ENCODE results near the gene KIF26B. TPM values are rescaled to one million over a fixed set of nuclear protein-coding genes. Genes with fewer than 3 reads are reported as not detected.

Gene KIF26B
- total and polyA plus RNA-seq, 2 experiments from 2014 or later = 0.03 to 0.76 TPM

DNA sequence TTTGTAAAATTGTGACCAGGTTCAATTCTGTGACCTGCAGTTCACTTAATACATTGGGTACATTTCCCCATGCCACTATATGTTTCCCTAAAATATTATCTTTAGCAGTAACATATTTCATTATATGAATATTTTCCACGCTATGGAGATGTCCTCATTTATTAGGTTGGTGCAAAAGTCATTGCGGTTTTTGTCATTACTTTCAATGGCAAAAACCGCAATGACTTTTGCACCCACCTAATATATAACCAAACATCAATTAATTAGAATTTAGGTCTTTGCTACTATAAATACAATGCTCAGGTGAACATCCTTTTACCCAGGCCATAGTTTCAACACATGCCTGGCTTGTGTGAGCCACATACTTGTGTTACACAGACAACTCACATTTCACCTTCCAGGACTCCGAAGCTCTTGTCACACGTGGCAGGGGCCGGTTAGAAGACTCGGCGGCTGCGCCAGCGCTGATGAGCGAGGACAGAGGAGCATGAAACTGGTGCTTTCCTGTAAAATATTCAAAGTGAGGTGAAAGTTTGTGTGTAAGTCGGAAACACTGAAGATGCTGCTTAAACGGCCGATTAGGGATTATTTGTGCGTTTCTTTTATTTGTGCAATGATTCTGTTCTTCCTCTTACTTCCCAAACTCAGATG lies 215.5 kb downstream of the KIF26B start:
- ATAC-seq = no peak
- H3K79me2 ChIP-seq (replicated peaks; ENCODE audit: insufficient read depth) = no peaks in the 10 kb centered on the region
- no peak for TF ChIP-seq JUNB (IDR thresholded peaks at IDR 0.05; ENCODE audit: unreplicated experiment)
- TF ChIP-seq NANOG (IDR thresholded peaks at IDR 0.05; ENCODE audit: borderline replicate concordance) = no peak
- TF ChIP-seq ZNF331 (CRISPR knock-in tag; IDR thresholded peaks at IDR 0.05; ENCODE audit: low read depth) = no peak
- no peak for TF ChIP-seq STAT1 (IDR thresholded peaks at IDR 0.05; ENCODE audit: unreplicated experiment)
- no peak for TF ChIP-seq EZH2 (IDR thresholded peaks at IDR 0.05; ENCODE audit: low read depth, unreplicated experiment)
- TF ChIP-seq ZNF114 (CRISPR knock-in tag; IDR thresholded peaks at IDR 0.05) = no peak
- TF ChIP-seq EZH2phosphoT487 (IDR thresholded peaks at IDR 0.05; ENCODE audit: unreplicated experiment) = no peak
- no peak for TF ChIP-seq CREB1 (CRISPR knock-in tag; IDR thresholded peaks at IDR 0.05; ENCODE audit: low read depth)
- TF ChIP-seq, protein P1, sequence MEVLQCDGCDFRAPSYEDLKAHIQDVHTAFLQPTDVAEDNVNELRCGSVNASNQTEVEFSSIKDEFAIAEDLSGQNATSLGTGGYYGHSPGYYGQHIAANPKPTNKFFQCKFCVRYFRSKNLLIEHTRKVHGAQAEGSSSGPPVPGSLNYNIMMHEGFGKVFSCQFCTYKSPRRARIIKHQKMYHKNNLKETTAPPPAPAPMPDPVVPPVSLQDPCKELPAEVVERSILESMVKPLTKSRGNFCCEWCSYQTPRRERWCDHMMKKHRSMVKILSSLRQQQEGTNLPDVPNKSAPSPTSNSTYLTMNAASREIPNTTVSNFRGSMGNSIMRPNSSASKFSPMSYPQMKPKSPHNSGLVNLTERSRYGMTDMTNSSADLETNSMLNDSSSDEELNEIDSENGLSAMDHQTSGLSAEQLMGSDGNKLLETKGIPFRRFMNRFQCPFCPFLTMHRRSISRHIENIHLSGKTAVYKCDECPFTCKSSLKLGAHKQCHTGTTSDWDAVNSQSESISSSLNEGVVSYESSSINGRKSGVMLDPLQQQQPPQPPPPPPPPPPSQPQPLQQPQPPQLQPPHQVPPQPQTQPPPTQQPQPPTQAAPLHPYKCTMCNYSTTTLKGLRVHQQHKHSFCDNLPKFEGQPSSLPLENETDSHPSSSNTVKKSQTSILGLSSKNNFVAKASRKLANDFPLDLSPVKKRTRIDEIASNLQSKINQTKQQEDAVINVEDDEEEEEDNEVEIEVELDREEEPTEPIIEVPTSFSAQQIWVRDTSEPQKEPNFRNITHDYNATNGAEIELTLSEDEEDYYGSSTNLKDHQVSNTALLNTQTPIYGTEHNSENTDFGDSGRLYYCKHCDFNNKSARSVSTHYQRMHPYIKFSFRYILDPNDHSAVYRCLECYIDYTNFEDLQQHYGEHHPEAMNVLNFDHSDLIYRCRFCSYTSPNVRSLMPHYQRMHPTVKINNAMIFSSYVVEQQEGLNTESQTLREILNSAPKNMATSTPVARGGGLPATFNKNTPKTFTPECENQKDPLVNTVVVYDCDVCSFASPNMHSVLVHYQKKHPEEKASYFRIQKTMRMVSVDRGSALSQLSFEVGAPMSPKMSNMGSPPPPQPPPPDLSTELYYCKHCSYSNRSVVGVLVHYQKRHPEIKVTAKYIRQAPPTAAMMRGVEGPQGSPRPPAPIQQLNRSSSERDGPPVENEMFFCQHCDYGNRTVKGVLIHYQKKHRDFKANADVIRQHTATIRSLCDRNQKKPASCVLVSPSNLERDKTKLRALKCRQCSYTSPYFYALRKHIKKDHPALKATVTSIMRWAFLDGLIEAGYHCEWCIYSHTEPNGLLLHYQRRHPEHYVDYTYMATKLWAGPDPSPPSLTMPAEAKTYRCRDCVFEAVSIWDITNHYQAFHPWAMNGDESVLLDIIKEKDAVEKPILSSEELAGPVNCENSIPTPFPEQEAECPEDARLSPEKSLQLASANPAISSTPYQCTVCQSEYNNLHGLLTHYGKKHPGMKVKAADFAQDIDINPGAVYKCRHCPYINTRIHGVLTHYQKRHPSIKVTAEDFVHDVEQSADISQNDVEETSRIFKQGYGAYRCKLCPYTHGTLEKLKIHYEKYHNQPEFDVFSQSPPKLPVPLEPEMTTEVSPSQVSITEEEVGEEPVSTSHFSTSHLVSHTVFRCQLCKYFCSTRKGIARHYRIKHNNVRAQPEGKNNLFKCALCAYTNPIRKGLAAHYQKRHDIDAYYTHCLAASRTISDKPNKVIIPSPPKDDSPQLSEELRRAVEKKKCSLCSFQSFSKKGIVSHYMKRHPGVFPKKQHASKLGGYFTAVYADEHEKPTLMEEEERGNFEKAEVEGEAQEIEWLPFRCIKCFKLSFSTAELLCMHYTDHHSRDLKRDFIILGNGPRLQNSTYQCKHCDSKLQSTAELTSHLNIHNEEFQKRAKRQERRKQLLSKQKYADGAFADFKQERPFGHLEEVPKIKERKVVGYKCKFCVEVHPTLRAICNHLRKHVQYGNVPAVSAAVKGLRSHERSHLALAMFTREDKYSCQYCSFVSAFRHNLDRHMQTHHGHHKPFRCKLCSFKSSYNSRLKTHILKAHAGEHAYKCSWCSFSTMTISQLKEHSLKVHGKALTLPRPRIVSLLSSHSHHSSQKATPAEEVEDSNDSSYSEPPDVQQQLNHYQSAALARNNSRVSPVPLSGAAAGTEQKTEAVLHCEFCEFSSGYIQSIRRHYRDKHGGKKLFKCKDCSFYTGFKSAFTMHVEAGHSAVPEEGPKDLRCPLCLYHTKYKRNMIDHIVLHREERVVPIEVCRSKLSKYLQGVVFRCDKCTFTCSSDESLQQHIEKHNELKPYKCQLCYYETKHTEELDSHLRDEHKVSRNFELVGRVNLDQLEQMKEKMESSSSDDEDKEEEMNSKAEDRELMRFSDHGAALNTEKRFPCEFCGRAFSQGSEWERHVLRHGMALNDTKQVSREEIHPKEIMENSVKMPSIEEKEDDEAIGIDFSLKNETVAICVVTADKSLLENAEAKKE (CRISPR knock-in tag; IDR thresholded peaks at IDR 0.05) = no peak
- no peak for TF ChIP-seq POLR2AphosphoS5 (IDR thresholded peaks at IDR 0.05; ENCODE audit: low read depth)
- TF ChIP-seq, protein P2, sequence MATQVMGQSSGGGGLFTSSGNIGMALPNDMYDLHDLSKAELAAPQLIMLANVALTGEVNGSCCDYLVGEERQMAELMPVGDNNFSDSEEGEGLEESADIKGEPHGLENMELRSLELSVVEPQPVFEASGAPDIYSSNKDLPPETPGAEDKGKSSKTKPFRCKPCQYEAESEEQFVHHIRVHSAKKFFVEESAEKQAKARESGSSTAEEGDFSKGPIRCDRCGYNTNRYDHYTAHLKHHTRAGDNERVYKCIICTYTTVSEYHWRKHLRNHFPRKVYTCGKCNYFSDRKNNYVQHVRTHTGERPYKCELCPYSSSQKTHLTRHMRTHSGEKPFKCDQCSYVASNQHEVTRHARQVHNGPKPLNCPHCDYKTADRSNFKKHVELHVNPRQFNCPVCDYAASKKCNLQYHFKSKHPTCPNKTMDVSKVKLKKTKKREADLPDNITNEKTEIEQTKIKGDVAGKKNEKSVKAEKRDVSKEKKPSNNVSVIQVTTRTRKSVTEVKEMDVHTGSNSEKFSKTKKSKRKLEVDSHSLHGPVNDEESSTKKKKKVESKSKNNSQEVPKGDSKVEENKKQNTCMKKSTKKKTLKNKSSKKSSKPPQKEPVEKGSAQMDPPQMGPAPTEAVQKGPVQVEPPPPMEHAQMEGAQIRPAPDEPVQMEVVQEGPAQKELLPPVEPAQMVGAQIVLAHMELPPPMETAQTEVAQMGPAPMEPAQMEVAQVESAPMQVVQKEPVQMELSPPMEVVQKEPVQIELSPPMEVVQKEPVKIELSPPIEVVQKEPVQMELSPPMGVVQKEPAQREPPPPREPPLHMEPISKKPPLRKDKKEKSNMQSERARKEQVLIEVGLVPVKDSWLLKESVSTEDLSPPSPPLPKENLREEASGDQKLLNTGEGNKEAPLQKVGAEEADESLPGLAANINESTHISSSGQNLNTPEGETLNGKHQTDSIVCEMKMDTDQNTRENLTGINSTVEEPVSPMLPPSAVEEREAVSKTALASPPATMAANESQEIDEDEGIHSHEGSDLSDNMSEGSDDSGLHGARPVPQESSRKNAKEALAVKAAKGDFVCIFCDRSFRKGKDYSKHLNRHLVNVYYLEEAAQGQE (IDR thresholded peaks at IDR 0.05; ENCODE audit: unreplicated experiment) = no peak
- TF ChIP-seq, protein P3, sequence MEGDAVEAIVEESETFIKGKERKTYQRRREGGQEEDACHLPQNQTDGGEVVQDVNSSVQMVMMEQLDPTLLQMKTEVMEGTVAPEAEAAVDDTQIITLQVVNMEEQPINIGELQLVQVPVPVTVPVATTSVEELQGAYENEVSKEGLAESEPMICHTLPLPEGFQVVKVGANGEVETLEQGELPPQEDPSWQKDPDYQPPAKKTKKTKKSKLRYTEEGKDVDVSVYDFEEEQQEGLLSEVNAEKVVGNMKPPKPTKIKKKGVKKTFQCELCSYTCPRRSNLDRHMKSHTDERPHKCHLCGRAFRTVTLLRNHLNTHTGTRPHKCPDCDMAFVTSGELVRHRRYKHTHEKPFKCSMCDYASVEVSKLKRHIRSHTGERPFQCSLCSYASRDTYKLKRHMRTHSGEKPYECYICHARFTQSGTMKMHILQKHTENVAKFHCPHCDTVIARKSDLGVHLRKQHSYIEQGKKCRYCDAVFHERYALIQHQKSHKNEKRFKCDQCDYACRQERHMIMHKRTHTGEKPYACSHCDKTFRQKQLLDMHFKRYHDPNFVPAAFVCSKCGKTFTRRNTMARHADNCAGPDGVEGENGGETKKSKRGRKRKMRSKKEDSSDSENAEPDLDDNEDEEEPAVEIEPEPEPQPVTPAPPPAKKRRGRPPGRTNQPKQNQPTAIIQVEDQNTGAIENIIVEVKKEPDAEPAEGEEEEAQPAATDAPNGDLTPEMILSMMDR (conservative IDR thresholded peaks at IDR 0.05; ENCODE audit: low read depth in 2 of 2) = no peak
- Mint-ChIP-seq H3K4me1 (no peaks in the 10 kb centered on the region), H3K36me3 (ENCODE audit: low read depth) (0 out of 3 replicates have a peak, but pooled peaks cover 7% of the 10 kb centered on the region), H3K9me3 (peaks cover 14% of the 10 kb centered on the region), H3K27me3 (ENCODE audit: insufficient read depth, low read depth, poor library complexity) (peaks cover 1% of the 10 kb centered on the region), H3K27ac (no peak overlapping the region), H3K4me3 (no peak overlapping the region)
- H3K9me2 ChIP-seq (ENCODE audit: insufficient read depth) = 0 out of 2 replicates have a peak, but pooled peaks cover 3% of the 10 kb centered on the region
- 0 out of 2 replicates have a peak, but pooled peaks cover 5% of the 10 kb centered on the region for H3K36me3 ChIP-seq (ENCODE audit: insufficient read depth)
- H3K4me1 ChIP-seq (ENCODE audit: insufficient read depth) = no peaks in the 10 kb centered on the region
- no peaks in the 10 kb centered on the region for H3K27me3 ChIP-seq (ENCODE audit: insufficient read depth)
- DNase-seq (ENCODE audit: low spot score) = no peak
- H4K20me1 ChIP-seq (replicated peaks; ENCODE audit: insufficient read depth) = no peaks in the 10 kb centered on the region
- H3K27ac ChIP-seq (ENCODE audit: low read depth) = no peak overlapping the region
- no peak overlapping the region for H2AFZ ChIP-seq
- H3K4me3 ChIP-seq = no peak overlapping the region
- no peaks in the 10 kb centered on the region for H3F3A ChIP-seq (replicated peaks; ENCODE audit: low read depth)
- no peak overlapping the region for H3K4me2 ChIP-seq
